Fibroblast of mammary gland (primary cell): ENCODE results near the gene AP2B1.

ENCODE experiments used
- DNase-seq: peaks from one replicate; pipeline ENCODE4 v3.0.0-alpha.2; 2010; ENCODE audit warnings: low read depth
- H3K4me3 ChIP-seq: 2 replicates; pipeline ENCODE4 v1.5.1; 2011; ENCODE audit warnings: low read depth, mild to moderate bottlenecking, low read length, moderate library complexity; ENCODE audit not compliant: control insufficient read depth
- CTCF ChIP-seq: conservative IDR thresholded peaks from 2 replicates; pipeline ENCODE4 v1.5.1; 2011; ENCODE audit warnings: low read depth, low read length, inconsistent platforms; ENCODE audit not compliant: control insufficient read depth, insufficient read depth

Gene AP2B1

GRCh38 chr17:35774499-35774898 is 187.4 kb downstream of the AP2B1 start:
- H3K4me3 ChIP-seq: no peak overlapping the region
- TF ChIP-seq CTCF: no peak
- DNase-seq: peak; percentile 32

- DNase-seq: no peak
- no peak overlapping the region for H3K4me3 ChIP-seq
- no peak for TF ChIP-seq CTCF
Measured at GRCh38 chr17:35775039-35775438, 187.9 kb downstream of the AP2B1 start.

GRCh38 chr17:35775583-35775982 is 188.5 kb downstream of the AP2B1 start:
- no peak for DNase-seq
- no peak for TF ChIP-seq CTCF
- H3K4me3 ChIP-seq: no peak overlapping the region
